Measurements from ENCODE around the gene TLE1. TPM values are rescaled to one million over a fixed set of nuclear protein-coding genes. Genes with fewer than 3 reads are reported as not detected.

TLE1 gene
- total and polyA plus RNA-seq, 10 of the 15 experiments (the other 5 are each of a cell fraction or from before 2014, with no cell fraction given), result 0.04 to 0.23 (median 0.10) TPM; not detected in 6

- Histone ChIP-seq H3K9me3 (replicated peaks; ENCODE audit: control insufficient read depth, insufficient read depth, low read length) (no peaks in the 10 kb centered on the region), H2AFZ (ENCODE audit: control insufficient read depth, low read depth, low read length) (no peak overlapping the region), H3K27ac (ENCODE audit: control insufficient read depth, insufficient read depth) (no peak overlapping the region), H3K9ac (ENCODE audit: control insufficient read depth, insufficient read depth, low read length) (no peak overlapping the region), H3K36me3 (ENCODE audit: control insufficient read depth in 2 of 2, insufficient read depth in 2 of 2, low read length in 1 of 2) (no peaks in the 10 kb centered on the region), H3K4me2 (ENCODE audit: control insufficient read depth, insufficient read depth) (no peak overlapping the region), H4K20me1 (ENCODE audit: control insufficient read depth, insufficient read depth) (no peaks in the 10 kb centered on the region), H3K4me3 (no peak overlapping the region), H3K79me2 (ENCODE audit: control insufficient read depth, insufficient read depth, low read length) (no peaks in the 10 kb centered on the region), H3K27me3 (replicated peaks in 1 of 2; ENCODE audit: control insufficient read depth in 2 of 2, insufficient read depth in 2 of 2, low read length in 1 of 2) (no peaks in the 10 kb centered on the region), H3K4me1 (ENCODE audit: control insufficient read depth, insufficient read depth, low read length) (no peaks in the 10 kb centered on the region)
- ChIA-PET SMC1A (ENCODE audit: uncharacterized antibody, unreplicated experiment) (no interaction called here), POLR2A (no interaction called here), CTCF (no interaction called here), RAD21 (ENCODE audit: unreplicated experiment) (no interaction called here)
- ATAC-seq (no peak), FAIRE-seq (no peak), DNase-seq (ENCODE audit: low read depth, low spot score) (no peak)
- intact Hi-C loops (cut with micrococcal nuclease; ENCODE audit: unreplicated experiment) (no loop called here), in situ Hi-C loops (cut with MboI) (no loop called here)
- BruUV-seq (replicated peaks), result no TSS peak
- 41% methylated on average over 15 of the region's 15 CpGs for WGBS (ENCODE audit: insufficient coverage, insufficient replicate concordance, low lambda C conversion rate, missing lambda C conversion rate)
- TF ChIP-seq SIN3A (IDR thresholded peaks at IDR 0.05; ENCODE audit: low read depth, low read length) (no peak), NRF1 (conservative IDR thresholded peaks at IDR 0.05; ENCODE audit: low read depth, low read length) (no peak), ZNF207 (IDR thresholded peaks at IDR 0.05; ENCODE audit: borderline replicate concordance) (no peak), TBL1XR1 (IDR thresholded peaks at IDR 0.05; ENCODE audit: low read depth, low read length) (no peak), PAX5 (IDR thresholded peaks at IDR 0.05; ENCODE audit: borderline replicate concordance, low read depth, low read length) (no peak), EP300 (IDR thresholded peaks at IDR 0.05; ENCODE audit: borderline replicate concordance in 1 of 2, control insufficient read depth in 1 of 2, low read depth in 2 of 2, low read length in 2 of 2) (no peak), LARP7 (IDR thresholded peaks at IDR 0.05) (no peak), EGR1 (IDR thresholded peaks at IDR 0.05; ENCODE audit: borderline replicate concordance in 1 of 2, low read depth in 2 of 2, low read length in 2 of 2) (no peak), HDAC2 (IDR thresholded peaks at IDR 0.05) (no peak), SREBF2 (IDR thresholded peaks at IDR 0.05; ENCODE audit: low read length) (no peak), E2F8 (IDR thresholded peaks at IDR 0.05; ENCODE audit: low read depth, partially characterized antibody) (no peak), IRF5 (IDR thresholded peaks at IDR 0.05; ENCODE audit: borderline replicate concordance) (no peak), HCFC1 (IDR thresholded peaks at IDR 0.05; ENCODE audit: low read length) (no peak), MTA3 (IDR thresholded peaks at IDR 0.05; ENCODE audit: borderline replicate concordance, low read length) (no peak), E2F4 (IDR thresholded peaks at IDR 0.05; ENCODE audit: low read depth, low read length) (no peak), RBBP5 (conservative IDR thresholded peaks at IDR 0.05) (no peak), IKZF2 (IDR thresholded peaks at IDR 0.05) (no peak), FOS (IDR thresholded peaks at IDR 0.05; ENCODE audit: borderline replicate concordance, extremely low read depth, insufficient read length) (no peak)
Observed at GRCh38 chr9:81588148-81588871, 101.0 kb downstream of the TLE1 start.

Data from GM12878 (cell line).